CD4-positive, alpha-beta memory T cell (primary cell): ENCODE data around the gene PCSK2. TPM values are rescaled to one million over a fixed set of nuclear protein-coding genes. Genes with fewer than 3 reads are reported as not detected.
"Not testable (repeated sequence)": the region's sequence is repeated elsewhere in the genome, so short reads cannot be mapped to it uniquely, and the experiment has no call there.

Source experiments
- CTCF ChIA-PET: fragments of 350-600 bp; sonication (Branson Sonifier 250); formaldehyde crosslinking; loops from one replicate; lab custom pipeline; 2021; ENCODE audit warnings: inconsistent platforms; ENCODE audit not compliant: partially characterized antibody; lab: Charles Lee
- POLR2A ChIA-PET: fragments of 350-600 bp; sonication (Branson Sonifier 250); formaldehyde crosslinking; loops from one replicate; lab custom pipeline; 2021; ENCODE audit not compliant: partially characterized antibody; lab: Charles Lee
- DNase-seq, 5 donors: peaks; one replicate each; pipeline versions ENCODE4 v3.0.0 to v3.0.0-alpha.2; 2020 to 2022; ENCODE audit warnings: mixed read lengths in 1 of 5
- H3K27ac ChIP-seq: one replicate; pipeline ENCODE4 v1.7.0; 2013; ENCODE audit warnings: low read depth, low read length
- H3K27me3 ChIP-seq: 2 replicates; pipeline ENCODE4 v1.7.0; 2013; ENCODE audit warnings: mild to moderate bottlenecking, low read length, moderate library complexity; ENCODE audit not compliant: insufficient read depth
- H3K36me3 ChIP-seq: 2 replicates; pipeline ENCODE4 v1.7.0; 2013; ENCODE audit warnings: mild to moderate bottlenecking, low read length, moderate library complexity; ENCODE audit not compliant: insufficient read depth
- H3K4me1 ChIP-seq: 2 replicates; pipeline ENCODE4 v1.7.0; 2013; ENCODE audit warnings: mild to moderate bottlenecking, low read length, moderate library complexity; ENCODE audit not compliant: insufficient read depth
- H3K4me3 ChIP-seq, 2 donors: one replicate each; pipeline ENCODE4 v1.7.0; 2013; ENCODE audit warnings: low read length in 2 of 2, mild to moderate bottlenecking in 1 of 2
- H3K9me3 ChIP-seq, 2 donors: one replicate each; pipeline ENCODE4 v1.7.0; 2013; ENCODE audit warnings: low read length in 2 of 2, control low read depth in 1 of 2; ENCODE audit not compliant: control insufficient read depth in 1 of 2
- H3K27ac Mint-ChIP-seq, 7 donors: one replicate each; pipeline ENCODE4 v1.8.0; 2020 to 2021; ENCODE audit warnings: mixed read lengths in 7 of 7, mild to moderate bottlenecking in 6 of 7, inconsistent platforms in 3 of 7, moderate library complexity in 3 of 7
- H3K27me3 Mint-ChIP-seq, 2 donors: one replicate each; pipeline ENCODE4 v1.8.0; 2020 to 2021; ENCODE audit warnings: mixed read lengths in 2 of 2
- H3K36me3 Mint-ChIP-seq, 2 donors: one replicate each; pipeline ENCODE4 v1.8.0; 2020 to 2021; ENCODE audit warnings: mixed read lengths in 2 of 2, inconsistent platforms in 1 of 2, mild to moderate bottlenecking in 1 of 2
- H3K4me1 Mint-ChIP-seq, 4 donors: one replicate each; pipeline ENCODE4 v1.8.0; 2020 to 2021; ENCODE audit warnings: mixed read lengths in 4 of 4, mild to moderate bottlenecking in 1 of 4
- H3K4me3 Mint-ChIP-seq, 8 donors: one replicate each; pipeline ENCODE4 v1.8.0; 2020 to 2021; ENCODE audit warnings: mixed read lengths in 8 of 8, mild to moderate bottlenecking in 7 of 8, moderate library complexity in 6 of 8, inconsistent platforms in 3 of 8
- H3K9me3 Mint-ChIP-seq, 8 donors: one replicate each; pipeline ENCODE4 v1.8.0; 2020 to 2021; ENCODE audit warnings: mixed read lengths in 8 of 8, mild to moderate bottlenecking in 5 of 8, inconsistent platforms in 3 of 8, moderate library complexity in 1 of 8
- intact Hi-C: fragments of 100-400 bp; cut with micrococcal nuclease; formaldehyde crosslinking; loops from one replicate; pipeline ENCODE4 v1.15.1; 2023
- polyA plus RNA-seq, 2 donors: library from polyadenylated mRNA; unstranded; fragments of 300-500 nt; fragmentation: Illumina TruSeq; gene quantifications; one replicate each; pipeline ENCODE4 v1.2.3, GENCODE V29; 2021
- total RNA-seq, 2 experiments: library from RNA; stranded (reverse); gene quantifications; one replicate each; pipeline ENCODE4 v1.2.3, GENCODE V29; 2021

The PCSK2 gene
- total and polyA plus RNA-seq, 4 experiments from 2014 or later = not detected

GRCh38 chr20:17205084-17205813 is 21.6 kb upstream of the PCSK2 start:
- Histone ChIP-seq H3K9me3 (no peaks in the 10 kb centered on the region), H3K4me3 (no peak overlapping the region), H3K36me3 (no peaks in the 10 kb centered on the region), H3K27me3 (no peaks in the 10 kb centered on the region), H3K27ac (no peak overlapping the region), H3K4me1 (no peaks in the 10 kb centered on the region)
- Mint-ChIP-seq H3K4me1 (no peaks in the 10 kb centered on the region), H3K36me3 (no peaks in the 10 kb centered on the region), H3K4me3 (no peak overlapping the region), H3K9me3 (peaks cover 0 to 5% (median 0%) of the 10 kb centered on the region in 8 donors), H3K27ac (no peak overlapping the region), H3K27me3 (peaks cover 0 to 1% of the 10 kb centered on the region in 2 donors)
- ChIA-PET POLR2A (no interaction called here), CTCF (no interaction called here)
- intact Hi-C loops = no loop called here
- DNase-seq = no peak

DNA sequence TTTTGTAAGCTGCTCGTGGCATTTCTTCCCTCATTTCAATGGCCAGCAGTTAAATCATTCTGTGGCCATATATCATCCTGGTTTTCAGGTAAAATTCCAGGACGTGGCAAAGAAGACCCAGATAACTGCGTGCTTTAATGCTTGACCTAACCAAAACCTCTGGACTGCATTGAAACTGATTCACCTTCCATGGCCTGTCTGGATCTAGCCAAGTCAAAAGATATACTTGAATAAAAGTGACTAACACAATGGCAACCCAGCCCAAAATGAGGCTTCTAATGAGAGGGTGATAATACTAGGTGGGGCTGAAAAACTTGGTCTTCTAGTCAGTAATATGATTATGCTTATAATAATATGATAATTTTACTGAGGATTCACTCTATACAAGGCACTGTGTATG is 16.5 kb upstream of the PCSK2 start:
- no peaks in the 10 kb centered on the region for H3K9me3 Mint-ChIP-seq
- ChIA-PET CTCF (no interaction called here), POLR2A (no interaction called here)
- no peaks in the 10 kb centered on the region for H3K36me3 ChIP-seq
- H3K27me3 Mint-ChIP-seq = no peaks in the 10 kb centered on the region
- no peak overlapping the region for H3K27ac ChIP-seq
- no peak for DNase-seq
- no peaks in the 10 kb centered on the region for H3K36me3 Mint-ChIP-seq
- no peaks in the 10 kb centered on the region for H3K4me1 Mint-ChIP-seq
- intact Hi-C loops = no loop called here
- no peak overlapping the region for H3K4me3 Mint-ChIP-seq
- no peaks in the 10 kb centered on the region for H3K4me1 ChIP-seq
- H3K9me3 ChIP-seq = no peaks in the 10 kb centered on the region
- no peak overlapping the region for H3K27ac Mint-ChIP-seq
- no peaks in the 10 kb centered on the region for H3K27me3 ChIP-seq
- H3K4me3 ChIP-seq = no peak overlapping the region

GRCh38 chr20:17210983-17211382 is 15.9 kb upstream of the PCSK2 start:
- Histone ChIP-seq H3K27me3 (no peaks in the 10 kb centered on the region), H3K27ac (no peak overlapping the region), H3K36me3 (no peaks in the 10 kb centered on the region), H3K4me3 (no peak overlapping the region), H3K9me3 (no peaks in the 10 kb centered on the region), H3K4me1 (no peaks in the 10 kb centered on the region)
- Mint-ChIP-seq H3K4me3 (no peak overlapping the region), H3K27me3 (no peaks in the 10 kb centered on the region), H3K36me3 (no peaks in the 10 kb centered on the region), H3K27ac (no peak overlapping the region), H3K4me1 (no peaks in the 10 kb centered on the region), H3K9me3 (no peaks in the 10 kb centered on the region)
- DNase-seq = no peak
- intact Hi-C loops = no loop called here
- CTCF ChIA-PET = no interaction called here
- POLR2A ChIA-PET = no interaction called here

GRCh38 chr20:17215167-17215566 is 11.7 kb upstream of the PCSK2 start:
- POLR2A ChIA-PET = no interaction called here
- DNase-seq = no peak

DNA sequence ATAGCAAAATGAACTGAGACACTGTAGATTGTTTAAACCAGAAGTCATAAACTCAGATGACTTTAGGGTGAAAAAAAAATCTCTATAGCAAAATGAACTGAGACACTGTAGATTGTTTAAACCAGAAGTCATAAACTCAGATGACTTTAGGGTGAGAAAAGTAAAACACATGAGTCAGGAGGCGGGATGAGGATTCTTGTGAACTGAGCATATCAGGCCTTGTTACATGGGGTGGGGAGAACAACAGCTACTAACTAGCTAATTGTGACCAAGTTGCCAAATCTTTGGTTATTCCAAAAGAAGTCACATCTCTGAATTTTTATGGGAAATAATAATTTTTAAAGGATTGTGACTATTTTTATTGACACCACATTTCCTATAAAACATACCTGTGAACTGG is 7.0 kb upstream of the PCSK2 start:
- H3K27me3 ChIP-seq, H3K4me3 Mint-ChIP-seq, H3K36me3 Mint-ChIP-seq, H3K27ac Mint-ChIP-seq, POLR2A ChIA-PET, H3K27ac ChIP-seq, DNase-seq, H3K4me1 Mint-ChIP-seq, H3K9me3 ChIP-seq, intact Hi-C loops, H3K36me3 ChIP-seq, H3K9me3 Mint-ChIP-seq, H3K4me1 ChIP-seq, CTCF ChIA-PET, H3K4me3 ChIP-seq: not testable (repeated sequence)
- H3K27me3 Mint-ChIP-seq = peaks cover 1 to 11% of the 10 kb centered on the region in 2 donors

More at GRCh38 chr20:17215167-17215566, 11.7 kb upstream of the PCSK2 start:
- CTCF ChIA-PET = no interaction called here
- H3K27ac ChIP-seq = no peak overlapping the region
- H3K4me1 Mint-ChIP-seq = no peaks in the 10 kb centered on the region
- H3K4me3 ChIP-seq = no peak overlapping the region
- no peaks in the 10 kb centered on the region for H3K4me1 ChIP-seq
- H3K27ac Mint-ChIP-seq = no peak overlapping the region
- no peaks in the 10 kb centered on the region for H3K36me3 ChIP-seq
- no peaks in the 10 kb centered on the region for H3K27me3 ChIP-seq
- peaks cover 0 to 2% (median 0%) of the 10 kb centered on the region in 8 donors for H3K9me3 Mint-ChIP-seq
- H3K9me3 ChIP-seq = no peaks in the 10 kb centered on the region
- H3K36me3 Mint-ChIP-seq = no peaks in the 10 kb centered on the region
- no peaks in the 10 kb centered on the region for H3K27me3 Mint-ChIP-seq
- intact Hi-C loops = no loop called here
- no peak overlapping the region for H3K4me3 Mint-ChIP-seq

DNA sequence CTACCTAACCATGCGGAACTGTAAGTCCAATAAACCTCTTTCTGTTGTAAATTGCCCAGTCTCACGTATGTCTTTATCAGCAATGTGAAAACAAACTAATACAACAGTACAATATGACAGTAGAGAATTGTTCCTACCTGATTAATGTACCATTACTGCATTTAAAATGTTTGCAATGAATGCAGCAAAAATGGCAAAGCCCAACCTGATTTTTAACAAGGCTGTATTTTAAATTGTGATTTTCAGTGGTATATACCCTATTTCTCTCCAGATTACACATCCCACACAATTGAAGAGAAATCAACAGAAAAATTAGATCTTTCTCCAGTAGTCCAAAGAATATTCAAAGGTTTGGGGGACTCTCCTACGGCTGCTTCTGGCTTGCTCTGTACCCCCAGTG is 3.3 kb upstream of the PCSK2 start:
- H3K4me3 ChIP-seq = no peak overlapping the region
- Mint-ChIP-seq H3K9me3 (peaks cover 0 to 12% (median 4%) of the 10 kb centered on the region in 8 donors), H3K27me3 (peaks cover 30 to 31% of the 10 kb centered on the region in 2 donors), H3K4me1 (peaks cover 0 to 15% (median 4%) of the 10 kb centered on the region in 4 donors), H3K27ac (no peak overlapping the region), H3K4me3 (no peak overlapping the region), H3K36me3 (no peaks in the 10 kb centered on the region)
- intact Hi-C loops = no loop called here
- ChIA-PET POLR2A (no interaction called here), CTCF (no interaction called here)
- no peaks in the 10 kb centered on the region for H3K36me3 ChIP-seq
- no peak for DNase-seq
- no peak overlapping the region for H3K27ac ChIP-seq
- peaks cover 4% of the 10 kb centered on the region for H3K27me3 ChIP-seq
- H3K9me3 ChIP-seq = no peaks in the 10 kb centered on the region
- no peaks in the 10 kb centered on the region for H3K4me1 ChIP-seq

DNA sequence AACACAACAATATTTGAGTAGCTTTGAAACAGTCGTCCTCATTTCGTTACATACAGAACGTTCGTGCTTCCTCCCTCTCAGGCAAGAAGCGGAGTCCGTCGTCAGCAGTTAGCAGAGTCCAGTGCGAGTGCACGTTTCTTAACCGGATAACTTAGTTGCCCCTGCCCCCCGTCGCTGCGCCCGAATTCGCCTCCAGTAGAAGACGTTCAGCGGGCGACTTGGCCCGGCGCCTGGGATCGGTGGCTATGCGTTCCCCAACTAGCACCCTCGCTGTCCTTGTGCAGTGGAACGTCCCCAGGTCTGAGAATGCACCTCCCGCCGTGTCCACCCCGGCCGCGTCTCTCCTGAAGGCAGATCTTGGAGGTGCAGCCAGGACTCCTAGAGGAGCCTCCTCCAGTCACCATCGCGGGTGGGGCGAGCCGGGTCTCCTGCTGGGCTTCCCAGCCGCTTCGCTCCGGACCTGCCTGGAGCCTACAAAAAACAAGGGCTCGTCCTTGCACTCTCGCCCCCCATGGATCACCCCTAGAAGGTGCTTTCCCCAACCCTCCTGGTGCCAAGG is 910 bp upstream of the PCSK2 start:
- peaks cover 37 to 40% of the 10 kb centered on the region in 2 donors for H3K27me3 Mint-ChIP-seq
- no peak overlapping the region for H3K27ac ChIP-seq
- H3K36me3 Mint-ChIP-seq = no peaks in the 10 kb centered on the region
- no peaks in the 10 kb centered on the region for H3K4me1 ChIP-seq
- intact Hi-C loops = no loop called here
- H3K4me1 Mint-ChIP-seq = peaks cover 0 to 15% (median 5%) of the 10 kb centered on the region in 4 donors
- no peak overlapping the region for H3K4me3 ChIP-seq
- no peak for DNase-seq
- H3K36me3 ChIP-seq = no peaks in the 10 kb centered on the region
- H3K9me3 ChIP-seq = no peaks in the 10 kb centered on the region
- peaks cover 0 to 12% (median 4%) of the 10 kb centered on the region in 8 donors for H3K9me3 Mint-ChIP-seq
- H3K4me3 Mint-ChIP-seq = no peak overlapping the region
- ChIA-PET CTCF (no interaction called here), POLR2A (no interaction called here)
- peaks cover 4% of the 10 kb centered on the region for H3K27me3 ChIP-seq
- H3K27ac Mint-ChIP-seq = no peak overlapping the region
